Stimulated activated CD4-positive, alpha-beta T cell treated with anti-CD3 and anti-CD28 coated beads, TNF-alpha, amount 100 ng/mL, for 1 hour (primary cell): ENCODE measurements around the gene SNRNP25.
A peak's percentile ranks its signal among the peaks of the same experiment; 100 is the strongest.

Source experiments
- DNase-seq, 3 donors: peaks; one replicate each; pipeline ENCODE4 v3.0.0-alpha.2; 2020; ENCODE audit warnings: low read depth in 3 of 3, low spot score in 1 of 3

The SNRNP25 gene

DNA sequence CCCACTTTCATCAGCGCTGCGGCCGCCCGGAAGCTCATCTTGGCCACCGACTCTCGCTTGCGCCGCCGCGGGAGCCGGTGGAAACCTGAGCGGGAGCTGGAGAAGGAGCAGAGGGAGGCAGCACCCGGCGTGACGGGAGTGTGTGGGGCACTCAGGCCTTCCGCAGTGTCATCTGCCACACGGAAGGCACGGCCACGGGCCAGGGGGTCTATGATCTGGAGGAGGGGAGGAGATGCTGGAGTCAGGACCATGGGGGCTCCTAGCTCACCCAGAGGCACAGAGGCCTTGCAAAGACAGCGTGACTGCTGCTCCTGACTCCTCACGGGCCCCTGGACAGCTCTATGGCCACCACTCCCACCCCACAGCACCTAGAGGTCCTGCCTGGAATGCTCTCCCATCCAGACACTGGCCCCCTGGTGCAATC, 9.4 kb downstream of the SNRNP25 start:
- DNase-seq: no peak

DNA sequence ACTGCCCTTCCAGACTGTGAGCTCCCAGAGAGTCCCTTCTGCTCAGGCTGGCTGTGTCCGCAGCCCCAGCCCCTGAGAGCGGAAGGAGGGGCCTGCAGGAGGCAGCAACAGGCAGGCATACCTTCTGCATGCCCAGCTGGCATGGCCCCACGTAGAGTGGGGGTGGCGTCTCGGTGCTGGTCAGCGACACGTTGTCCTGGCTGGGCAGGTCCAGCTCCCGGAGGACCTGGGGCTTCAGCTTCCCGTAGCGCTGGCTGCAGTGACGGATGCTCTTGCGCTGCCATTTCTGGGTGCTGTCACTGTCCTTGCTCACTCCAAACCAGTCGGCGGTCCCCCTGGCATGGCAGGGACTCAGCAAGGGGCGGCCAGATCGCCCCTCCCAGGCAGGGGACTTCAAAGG, 9.8 kb downstream of the SNRNP25 start:
- no peak for DNase-seq

DNA sequence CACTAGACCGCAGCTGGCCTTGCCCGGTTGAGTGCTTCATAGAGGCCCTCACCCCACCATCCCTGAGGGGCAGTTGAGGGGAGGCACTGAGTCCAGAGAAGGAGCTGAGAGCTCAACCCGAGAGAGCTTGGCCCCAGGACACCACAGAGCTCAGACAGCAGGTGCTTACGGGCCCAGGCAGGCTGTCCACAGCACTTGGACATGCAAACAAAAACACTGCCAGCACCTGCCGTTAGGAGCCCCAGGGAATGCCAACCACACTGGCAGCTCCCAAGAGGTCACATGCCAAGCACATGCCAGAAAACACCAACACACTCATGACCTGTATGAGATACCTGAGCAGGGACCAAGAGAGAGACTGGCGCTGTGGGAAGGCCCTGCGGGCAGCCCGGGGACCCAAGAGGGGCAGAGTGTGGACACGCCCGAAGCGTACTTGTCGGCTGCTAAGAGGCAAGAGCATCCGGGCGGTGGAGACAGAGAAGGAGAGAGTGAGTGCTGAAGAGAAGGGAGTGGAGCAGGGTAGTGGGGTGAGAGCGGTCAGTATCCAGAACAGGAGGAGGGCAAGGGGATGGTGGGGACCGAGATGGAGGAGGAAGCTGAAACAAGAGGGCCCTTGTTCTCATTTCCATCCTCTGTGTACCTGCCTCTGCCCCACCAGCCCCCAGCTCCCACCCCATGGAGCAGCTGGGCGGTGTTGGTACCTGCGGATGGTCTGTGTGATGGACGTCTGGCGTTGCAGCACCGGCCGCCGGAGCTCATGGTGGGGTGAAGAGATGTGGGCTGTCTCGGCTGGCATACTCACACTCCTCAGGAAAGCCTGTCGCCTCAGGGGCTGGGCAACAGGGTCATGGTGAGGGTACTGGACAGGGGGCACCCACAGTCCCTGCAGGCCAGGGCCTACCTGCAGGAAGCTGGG, 10.6 kb downstream of the SNRNP25 start:
- no peak for DNase-seq

DNA sequence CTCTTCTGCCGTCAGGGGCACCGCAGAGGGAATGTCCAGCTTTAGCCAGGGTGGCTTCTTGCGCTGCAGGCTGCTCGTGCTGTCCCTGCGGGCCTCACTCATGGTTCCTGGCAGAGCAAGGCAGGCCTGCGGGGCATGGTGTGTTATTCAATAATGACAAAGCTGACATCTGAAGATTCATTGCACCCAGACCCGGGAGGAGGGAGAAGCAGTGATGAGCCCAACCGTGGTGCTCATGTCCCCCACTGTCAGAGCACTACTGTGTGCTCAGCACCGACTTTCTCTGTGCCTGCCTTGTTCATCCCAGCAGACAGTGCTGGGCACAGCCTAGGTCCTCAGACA, 11.3 kb downstream of the SNRNP25 start:
- no peak for DNase-seq

DNA sequence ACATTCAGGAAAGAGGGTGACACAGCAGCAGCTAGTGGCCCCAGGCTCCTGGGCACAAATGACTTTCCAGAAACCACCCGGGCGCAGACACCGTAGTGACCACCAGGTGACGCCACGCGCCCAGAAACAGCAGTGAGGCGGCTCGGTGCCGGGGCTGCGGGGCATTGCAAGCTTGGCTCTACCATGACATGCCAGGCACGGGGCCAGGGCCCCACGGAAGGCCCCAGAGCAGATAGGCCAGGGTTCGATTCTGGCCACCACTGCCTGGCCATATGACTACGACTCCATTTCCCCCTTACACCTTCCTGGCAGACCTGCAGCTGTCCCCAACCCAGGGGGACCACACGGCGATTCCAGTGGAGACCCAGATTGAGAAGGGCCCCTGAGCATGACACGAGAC, 12.1 kb downstream of the SNRNP25 start:
- peak; percentile 45 to 82 (median 75) for DNase-seq

DNA sequence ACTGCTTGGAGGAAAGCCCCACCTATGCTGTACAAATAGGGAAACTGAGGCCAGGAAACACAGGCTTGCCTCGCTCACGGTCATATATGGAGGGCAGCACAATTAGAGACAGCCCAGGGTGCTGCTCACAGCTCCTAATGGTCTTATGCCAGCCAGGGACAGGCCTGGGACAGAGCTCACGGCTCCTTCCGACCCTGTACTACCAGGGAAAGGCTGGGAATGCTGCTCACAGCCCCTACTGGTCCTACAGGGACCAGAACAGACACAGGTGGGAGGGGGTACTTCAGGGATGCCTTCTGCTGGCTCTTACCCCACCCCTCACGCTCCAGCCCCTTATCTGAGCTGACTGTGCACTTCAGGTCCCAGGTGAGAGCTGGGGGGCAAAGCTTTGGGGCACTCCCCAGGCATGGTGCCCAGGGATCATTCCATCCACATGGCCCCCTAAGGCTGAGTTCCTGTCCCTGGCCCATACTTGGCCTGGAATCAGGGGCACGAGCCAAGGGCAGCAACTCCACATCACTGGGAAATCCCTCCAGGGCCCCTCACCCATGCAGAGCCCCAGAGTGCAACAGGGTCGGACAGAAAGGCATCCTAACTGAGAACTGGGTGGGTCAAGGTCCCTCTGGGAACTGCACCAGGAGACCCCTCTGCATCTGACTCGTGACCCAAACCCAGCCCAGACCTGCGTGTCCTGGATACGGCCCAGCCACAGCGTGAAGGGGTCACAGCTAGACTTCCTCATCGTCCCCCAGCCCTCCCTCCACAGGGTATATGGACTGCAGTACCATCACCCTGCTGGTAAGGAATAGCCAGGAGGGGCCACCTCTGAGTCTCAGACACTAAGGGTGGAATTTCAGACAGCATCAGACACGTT, 12.9 kb downstream of the SNRNP25 start:
- DNase-seq: no peak

DNA sequence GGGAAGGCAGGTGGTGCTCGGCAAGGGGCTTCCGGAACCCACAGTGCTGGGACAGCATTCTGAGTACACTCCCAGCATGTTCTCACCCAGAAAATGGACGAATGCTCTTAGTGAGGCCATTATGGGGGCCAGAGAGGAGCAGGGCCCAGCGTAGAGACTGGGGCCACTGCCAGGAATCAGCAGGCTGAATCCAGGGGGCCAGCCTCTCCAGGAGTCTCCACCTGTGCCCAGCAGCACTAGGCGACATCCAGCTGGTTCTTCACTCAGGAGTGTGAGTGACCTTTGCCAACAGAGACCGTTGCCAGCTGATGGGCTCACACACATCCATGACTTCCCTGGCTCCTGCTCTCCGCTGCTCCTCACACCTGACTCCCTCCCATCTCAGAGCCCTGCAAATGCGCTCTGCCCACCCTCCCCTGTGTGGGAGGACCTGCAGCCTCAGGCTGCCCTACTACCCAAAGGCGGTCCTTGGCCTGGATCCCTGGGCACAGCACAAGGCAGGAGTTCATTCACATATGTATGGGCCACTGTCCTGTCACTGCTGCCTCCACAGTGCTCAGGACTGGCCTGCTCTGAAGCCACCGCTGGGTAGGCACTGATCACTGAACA, 13.7 kb downstream of the SNRNP25 start:
- DNase-seq: no peak

DNA sequence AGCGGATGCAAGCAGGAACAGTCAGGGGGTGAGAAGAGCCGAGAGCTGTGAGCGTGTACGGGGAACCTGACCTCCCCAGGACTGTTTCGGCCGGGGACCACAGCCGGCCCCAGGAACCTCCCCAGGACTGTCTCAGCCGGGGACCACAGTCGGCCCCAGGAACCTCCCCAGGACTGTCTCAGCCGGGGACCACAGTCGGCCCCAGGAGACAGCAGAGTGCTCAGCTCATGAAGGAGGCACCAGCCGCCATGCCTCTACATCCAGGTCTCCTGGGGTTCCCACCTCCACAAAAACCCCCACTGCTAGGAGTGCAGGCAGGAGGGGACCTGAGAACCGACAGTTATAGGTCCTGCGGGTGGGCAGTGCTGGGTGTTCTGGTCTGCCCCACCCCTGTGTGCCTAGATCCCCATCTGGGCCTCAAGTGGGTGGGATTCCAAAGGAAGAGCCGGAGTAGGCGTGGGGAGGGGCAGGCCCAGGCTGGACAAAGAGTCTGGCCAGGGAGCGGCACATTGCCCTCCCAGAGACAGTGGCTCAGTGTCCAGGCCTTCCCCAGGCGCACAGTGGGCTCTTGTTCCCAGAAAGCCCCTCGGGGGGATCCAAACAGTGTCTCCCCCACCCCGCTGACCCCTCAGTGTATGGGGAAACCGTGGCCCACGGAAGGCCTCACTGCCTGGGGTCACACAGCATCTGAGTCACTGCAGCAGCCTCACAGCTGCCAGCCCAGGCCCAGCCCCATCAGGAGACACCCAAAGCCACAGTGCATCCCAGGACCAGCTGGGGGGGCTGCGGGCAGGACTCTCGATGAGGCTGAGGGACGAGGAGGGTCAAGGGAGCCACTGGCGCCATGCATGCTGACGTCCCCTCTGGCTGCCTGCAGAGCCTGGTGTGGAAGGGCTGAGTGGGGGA, 14.5 kb downstream of the SNRNP25 start:
- DNase-seq: no peak

DNA sequence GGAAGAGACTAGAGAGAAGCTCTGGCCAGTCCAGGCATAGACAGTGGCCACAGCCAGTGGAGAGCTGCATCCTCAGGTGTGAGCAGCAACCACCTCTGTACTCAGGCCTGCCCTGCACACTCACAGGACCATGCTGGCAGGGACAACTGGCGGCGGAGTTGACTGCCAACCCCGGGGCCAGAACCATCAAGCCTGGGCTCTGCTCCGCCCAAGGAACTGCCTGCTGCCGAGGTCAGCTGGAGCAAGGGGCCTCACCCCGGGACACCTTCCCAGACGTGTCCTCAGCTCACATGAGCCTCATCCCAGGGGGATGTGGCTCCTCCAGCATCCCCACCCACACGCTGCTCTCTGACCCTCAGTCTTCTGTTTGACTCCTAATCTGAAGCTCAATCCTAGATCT, 15.6 kb downstream of the SNRNP25 start:
- DNase-seq: no peak

DNA sequence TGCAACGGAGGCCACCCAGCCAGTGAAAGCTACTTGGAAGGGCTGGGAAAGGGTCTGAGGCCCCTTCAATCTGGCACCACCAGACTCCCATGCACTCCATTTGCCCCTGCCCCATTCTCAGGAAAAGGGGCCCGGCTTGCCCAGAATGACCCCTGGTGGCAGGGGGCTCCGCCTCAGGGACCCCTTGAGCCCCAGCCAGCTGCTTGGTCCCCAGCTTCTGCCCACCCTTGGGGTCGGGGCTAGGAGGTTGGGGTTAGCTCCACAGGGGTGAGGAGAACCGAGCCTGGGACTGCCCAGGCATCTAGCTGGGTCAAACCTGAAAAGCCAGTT, 17.5 kb downstream of the SNRNP25 start:
- no peak for DNase-seq

DNA sequence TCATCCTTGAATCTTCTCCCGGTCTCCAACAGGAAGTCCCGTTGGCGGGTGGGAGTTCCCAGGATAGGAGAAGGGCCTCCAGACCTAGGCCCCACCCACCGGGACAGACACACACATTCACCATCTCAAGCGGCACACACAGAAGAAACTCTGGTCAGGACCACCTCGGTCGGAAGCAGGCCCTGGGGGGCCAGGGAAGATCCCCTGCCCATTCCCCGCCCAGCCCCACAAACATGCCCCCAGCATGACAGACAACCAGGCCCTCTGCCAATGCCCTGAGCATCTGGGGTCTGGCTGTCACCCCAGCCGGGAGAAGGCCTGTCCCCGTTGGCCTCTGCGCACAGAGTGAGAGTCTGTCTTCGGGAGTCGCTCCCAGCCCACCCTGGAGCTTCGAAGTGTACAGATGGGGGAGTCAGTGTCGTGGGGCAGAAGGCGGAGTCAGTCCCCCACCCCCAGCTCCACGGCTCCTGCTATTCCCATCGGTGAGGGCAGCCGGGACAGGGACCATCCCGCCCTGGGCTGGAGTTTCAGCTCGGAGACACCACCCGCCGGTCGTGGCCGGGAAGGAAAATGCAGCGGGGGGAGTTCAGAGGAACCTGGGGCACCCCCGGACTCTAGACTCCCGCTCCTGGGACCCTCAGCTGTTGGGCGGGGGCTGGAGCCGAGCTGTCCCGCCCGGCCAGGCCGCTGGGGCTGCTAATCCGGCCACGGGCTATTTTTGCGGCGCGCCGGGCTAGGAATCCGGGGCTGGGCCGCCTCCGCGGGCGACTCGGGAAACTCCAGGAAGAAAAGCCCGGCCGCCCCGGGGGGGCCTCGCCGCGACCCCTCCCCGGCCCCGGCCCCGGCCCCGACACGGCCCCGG, 18.1 kb downstream of the SNRNP25 start:
- no peak for DNase-seq

DNA sequence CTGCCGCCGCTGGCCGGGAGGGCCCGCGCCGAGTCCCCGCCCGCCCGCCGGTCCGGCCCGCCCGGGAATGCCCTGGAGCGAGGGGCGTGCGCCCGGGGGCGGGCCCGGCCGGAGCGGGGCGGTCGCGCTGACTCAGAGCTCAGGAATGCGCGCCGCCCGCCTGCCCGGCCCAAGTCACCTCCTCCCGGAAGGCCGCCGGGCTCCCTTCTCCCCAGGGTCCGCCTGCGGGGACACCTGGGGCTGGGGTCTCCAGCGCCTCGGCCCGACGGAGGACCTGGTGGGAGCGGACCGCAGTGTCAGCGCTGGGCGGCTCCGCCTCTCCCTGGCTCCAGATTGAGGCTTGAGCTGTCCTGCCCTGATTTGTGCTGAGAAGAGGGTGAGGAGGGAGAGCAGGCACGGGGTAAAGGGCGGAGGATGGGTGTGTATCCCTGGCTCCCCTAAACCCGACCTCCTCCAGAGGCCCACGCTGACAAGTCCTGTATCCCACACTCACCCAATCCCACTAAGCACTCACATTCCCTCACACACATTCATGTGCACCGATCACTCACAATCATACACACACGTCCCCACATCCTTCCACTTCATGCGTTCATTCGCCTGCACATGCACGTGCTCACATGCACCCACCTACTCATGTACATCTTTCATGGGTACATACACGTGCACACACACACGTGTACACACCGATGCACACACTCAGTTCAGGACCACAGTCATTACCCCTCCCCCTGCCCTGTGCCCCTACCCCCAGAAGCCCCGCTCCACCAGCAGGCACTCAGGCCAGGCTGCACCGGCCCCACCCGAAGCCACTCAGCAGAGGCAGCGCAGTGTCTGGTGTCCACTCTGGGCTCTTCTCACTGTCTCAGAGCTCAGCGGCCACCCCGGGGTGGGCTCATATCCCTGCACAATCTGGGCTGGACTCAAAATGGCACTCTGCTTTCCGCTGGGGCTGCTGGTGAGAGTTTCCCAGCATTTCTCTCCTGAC, 19.2 kb downstream of the SNRNP25 start, which contains the start of gene RHBDF1:
Gene RHBDF1 (minus strand): TSS at position 71 of the 988 bp plus-strand sequence. CDS start 7,616 bp downstream, outside the sequence.
- no peak for DNase-seq

DNA sequence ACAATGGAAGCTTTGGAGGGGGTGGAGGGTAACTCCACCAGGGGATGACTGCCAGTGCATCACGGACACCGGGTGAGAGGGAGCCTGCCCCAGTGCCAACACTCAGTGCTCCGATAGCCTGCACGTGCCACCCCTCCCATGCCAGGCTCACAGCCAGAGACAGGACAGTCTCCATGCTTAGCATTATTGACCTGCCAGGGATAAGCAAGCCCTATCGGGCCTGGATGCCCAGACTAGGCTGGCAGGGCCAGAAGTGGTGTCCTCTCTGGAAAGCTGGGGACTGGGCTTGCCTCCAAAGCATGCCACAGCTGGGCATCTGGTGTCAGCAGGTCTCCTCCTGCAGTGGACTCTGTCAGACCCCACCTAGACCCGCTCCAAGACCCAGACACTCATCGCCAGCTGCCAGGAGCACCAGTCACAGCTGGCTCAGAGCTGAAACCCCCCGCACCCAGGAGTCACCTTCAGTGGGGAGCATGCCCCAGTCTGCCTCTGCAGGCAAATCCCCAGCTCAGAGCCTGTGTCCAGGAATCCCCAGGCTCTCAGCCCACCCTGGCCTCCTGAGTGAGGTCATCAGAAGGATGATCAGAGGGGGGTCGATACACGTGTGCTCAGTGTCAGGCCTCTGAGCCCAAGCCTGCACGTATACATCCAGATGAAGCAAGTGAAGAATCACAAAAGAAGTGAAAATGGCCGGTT, 20.6 kb downstream of the SNRNP25 start:
- DNase-seq: no peak

DNA sequence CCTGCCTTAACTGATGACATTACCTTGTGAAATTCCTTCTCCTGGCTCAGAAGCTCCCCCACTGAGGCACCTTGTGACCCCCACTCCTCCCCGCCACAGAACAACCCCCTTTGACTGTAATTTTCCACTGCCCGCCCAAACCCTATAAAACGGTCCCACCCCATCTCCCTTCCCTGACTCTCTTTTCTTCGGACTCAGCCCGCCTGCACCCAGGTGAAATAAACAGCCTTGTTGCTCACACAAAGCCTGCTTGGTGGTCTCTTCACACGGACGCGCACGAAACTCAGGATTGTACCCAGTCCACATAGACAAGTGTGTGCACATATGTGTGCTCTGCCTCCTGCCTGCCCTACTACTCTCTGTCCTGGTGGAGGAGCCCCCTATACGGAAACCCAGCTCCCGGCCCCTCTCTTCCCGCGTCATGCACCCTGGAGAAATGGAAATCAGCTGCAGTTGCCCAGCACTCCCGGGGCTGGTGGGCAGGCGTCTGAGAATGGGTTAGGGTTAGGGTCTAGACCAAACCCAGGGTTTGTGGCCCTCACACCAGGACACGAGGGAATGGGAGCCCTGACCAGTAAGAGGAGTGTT, 21.2 kb downstream of the SNRNP25 start:
- DNase-seq: no peak

DNA sequence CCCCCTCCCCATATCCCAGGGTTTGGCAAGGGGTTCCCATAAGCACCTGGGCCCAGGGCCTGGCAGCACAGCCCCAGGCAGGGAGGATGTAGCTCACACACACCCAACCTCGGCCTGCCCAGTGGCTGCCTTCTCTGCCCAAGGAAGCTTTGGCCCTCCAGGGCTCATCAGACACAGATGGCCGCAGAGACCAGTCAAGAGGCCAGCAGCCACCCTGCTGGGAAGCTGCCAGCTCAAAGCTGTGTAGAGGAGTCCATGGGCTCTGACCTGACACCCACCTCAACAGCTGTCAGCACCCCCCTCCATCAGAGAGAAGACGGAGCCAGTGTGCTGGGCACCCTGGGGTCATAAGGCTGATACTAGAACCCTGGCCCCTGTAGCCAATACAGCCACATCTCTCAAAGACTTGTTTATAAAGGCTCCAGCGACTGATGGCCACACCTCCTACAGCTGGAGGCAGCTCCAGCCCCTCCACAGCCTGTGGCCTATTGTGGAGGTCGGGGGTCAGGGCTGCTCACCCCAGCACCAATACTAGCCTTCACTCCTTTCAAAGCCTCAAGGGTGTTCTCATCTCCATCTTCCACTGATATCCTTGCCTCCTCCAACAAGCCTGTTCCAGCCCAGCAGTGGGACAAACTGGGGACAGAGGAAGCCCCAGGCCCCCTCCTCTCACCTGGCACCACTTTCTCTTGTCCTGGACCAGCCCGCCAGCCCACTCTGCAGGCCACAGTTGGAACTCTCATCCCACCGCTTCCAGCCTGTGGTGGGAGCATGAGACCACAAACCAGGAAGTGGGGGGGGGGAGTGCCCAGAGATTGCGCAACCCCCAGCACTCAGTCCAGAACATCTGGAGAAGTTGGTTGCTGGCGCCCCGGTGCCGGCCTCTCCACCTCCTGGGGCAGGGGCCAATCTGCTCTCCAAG, 22.2 kb downstream of the SNRNP25 start:
- no peak for DNase-seq

DNA sequence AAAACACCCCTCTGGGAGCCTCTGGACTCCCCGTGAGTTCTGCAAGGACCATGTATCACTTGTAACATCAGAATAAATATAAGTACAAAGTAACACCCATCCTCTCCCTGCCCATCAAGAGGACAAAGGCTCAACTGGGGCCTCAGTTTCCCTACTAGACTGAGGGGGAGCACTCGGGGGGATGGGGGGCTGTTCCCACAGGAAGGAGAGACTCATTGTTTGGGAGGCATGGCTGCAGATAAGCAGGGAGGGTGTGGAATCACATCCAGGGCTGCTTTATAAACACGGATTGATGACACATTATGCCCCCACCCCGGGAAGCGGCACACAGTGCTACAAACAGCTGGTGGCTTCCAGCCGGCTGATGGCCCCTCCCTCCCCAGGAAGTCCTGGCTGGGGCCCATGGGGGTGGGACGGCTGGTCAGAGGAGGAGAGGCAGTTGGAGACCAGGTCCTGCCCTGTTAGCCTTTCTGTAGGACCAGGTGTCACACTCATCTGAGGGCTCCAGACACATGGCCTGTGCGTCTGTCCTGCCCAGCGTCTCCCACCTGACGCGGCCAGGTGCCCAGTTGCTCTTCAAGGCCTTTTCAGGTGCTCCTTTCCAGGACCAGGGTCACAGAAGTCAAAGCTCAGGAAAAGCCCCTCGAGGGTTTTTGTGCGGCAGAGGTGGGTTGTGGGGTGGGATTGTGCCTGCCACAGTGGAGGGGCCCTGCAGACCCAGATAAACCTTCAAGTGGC, 23.1 kb downstream of the SNRNP25 start:
- DNase-seq: no peak
